HG03159 (cell line): Measurements from ENCODE around the gene ROPN1L.
"Not testable (repeated sequence)": the region's sequence is repeated elsewhere in the genome, so short reads cannot be mapped to it uniquely, and the experiment has no call there.

Experiments used
- ATAC-seq: cut with Tn5 transposase; IDR thresholded peaks from one replicate; pipeline ENCODE4 v1.9.1; 2021; ENCODE audit warnings: mild to moderate bottlenecking, moderate library complexity; ENCODE audit not compliant: unreplicated experiment

ROPN1L gene

GRCh38 chr5:10441083-10441991 is at the start of gene ROPN1L:
ROPN1L (plus strand) TSS chr5:10441879; CDS start chr5:10442168, 289 bp downstream.
- ATAC-seq = peak; percentile 95

- not testable (repeated sequence) for ATAC-seq
These were observed 48.9 kb upstream of the ROPN1L start for GRCh38 chr5:10392567-10393328.

GRCh38 chr5:10393491-10393890 is 48.2 kb upstream of the ROPN1L start:
- no peak for ATAC-seq

- ATAC-seq = no peak
These were observed 45.1 kb upstream of the ROPN1L start for GRCh38 chr5:10396552-10396951.

GRCh38 chr5:10399839-10400238 is 41.8 kb upstream of the ROPN1L start:
- ATAC-seq = no peak

GRCh38 chr5:10400411-10400810 is 41.3 kb upstream of the ROPN1L start:
- no peak for ATAC-seq

- no peak for ATAC-seq
These were observed 40.8 kb upstream of the ROPN1L start for GRCh38 chr5:10400831-10401230.

- ATAC-seq = peak; percentile 62
These were observed 40.2 kb upstream of the ROPN1L start for GRCh38 chr5:10401498-10401897.

- no peak for ATAC-seq
These were observed 37.9 kb upstream of the ROPN1L start for GRCh38 chr5:10403829-10404228.

GRCh38 chr5:10406651-10407050 is 35.0 kb upstream of the ROPN1L start:
- ATAC-seq = no peak

- no peak for ATAC-seq
These were observed 32.2 kb upstream of the ROPN1L start for GRCh38 chr5:10409504-10409903.

- ATAC-seq = no peak
These were observed 31.0 kb upstream of the ROPN1L start for GRCh38 chr5:10410662-10411061.

- ATAC-seq = no peak
These were observed 30.3 kb upstream of the ROPN1L start for GRCh38 chr5:10411336-10411735.

- no peak for ATAC-seq
These were observed 24.8 kb upstream of the ROPN1L start for GRCh38 chr5:10416868-10417267.

- peak; percentile 75 for ATAC-seq
These were observed 22.9 kb upstream of the ROPN1L start for GRCh38 chr5:10418654-10419345.

- ATAC-seq = no peak
These were observed 21.2 kb upstream of the ROPN1L start for GRCh38 chr5:10420468-10420867.

- ATAC-seq = no peak
These were observed 20.7 kb upstream of the ROPN1L start for GRCh38 chr5:10420932-10421331.

- no peak for ATAC-seq
These were observed 19.6 kb upstream of the ROPN1L start for GRCh38 chr5:10421896-10422691.

GRCh38 chr5:10423022-10423421 is 18.7 kb upstream of the ROPN1L start:
- no peak for ATAC-seq

GRCh38 chr5:10424124-10424731 is 17.5 kb upstream of the ROPN1L start:
- ATAC-seq = peak; percentile 74
